Fibroblast of lung (primary cell): Measurements from ENCODE around the gene CRIP1.

Source experiments
- CTCF ChIP-seq, 2 donors: IDR thresholded peaks in 1 of 2; conservative IDR thresholded peaks in 1 of 2; 1 replicate in 1 of 2; 2 replicates in 1 of 2; pipeline ENCODE4 v1.5.1; 2011 to 2012; ENCODE audit warnings: low read length in 2 of 2, control low read depth in 1 of 2, inconsistent platforms in 1 of 2, low read depth in 1 of 2, mild to moderate bottlenecking in 1 of 2
- EZH2 ChIP-seq: IDR thresholded peaks from 2 replicates; pipeline ENCODE4 v1.5.1; 2012; ENCODE audit warnings: low read length, control low read depth, mild to moderate bottlenecking; ENCODE audit errors: missing control alignments

GRCh38 chr14:105526776-105527380 is 40.2 kb downstream of the CRIP1 start:
- no peak for TF ChIP-seq CTCF (conservative IDR thresholded peaks at IDR 0.05 in 1 of 2, IDR thresholded peaks at IDR 0.05 in 1 of 2; ENCODE audit: low read depth in 1 of 2, low read length in 2 of 2)
- TF ChIP-seq EZH2 = peak; percentile 60
